CD4-positive, alpha-beta T cell (primary cell): ENCODE measurements around the gene TGM5. TPM values are rescaled to one million over a fixed set of nuclear protein-coding genes. Genes with fewer than 3 reads are reported as not detected.

Source experiments
- ATAC-seq: fragments of 200-7000 bp; cut with Tn5 transposase; one replicate; pipeline ENCODE4 v1.10.0; 2022; ENCODE audit warnings: mild to moderate bottlenecking; ENCODE audit not compliant: poor library complexity
- CTCF ChIA-PET: fragments of 350-600 bp; sonication (Branson Sonifier 250); formaldehyde crosslinking; loops from one replicate; lab custom pipeline; 2021; ENCODE audit warnings: antibody characterized with exemption, inconsistent platforms; lab: Charles Lee
- POLR2A ChIA-PET: fragments of 350-600 bp; sonication (Branson Sonifier 250); formaldehyde crosslinking; loops from one replicate; lab custom pipeline; 2021; ENCODE audit warnings: antibody characterized with exemption, inconsistent platforms; lab: Charles Lee
- DNase-seq, 14 experiments: peaks; one replicate each; pipeline ENCODE4 v3.0.0-alpha.2; 2013 to 2020; ENCODE audit warnings: mixed read lengths in 2 of 14
- H3K27ac ChIP-seq, 2 donors: one replicate each; pipeline versions ENCODE4 v1.5.1 to v1.7.0; 2013; ENCODE audit warnings: low read length in 2 of 2, low read depth in 1 of 2, mild to moderate bottlenecking in 1 of 2
- H3K27me3 ChIP-seq, 2 experiments: 1 replicate in 1 of 2; 2 replicates in 1 of 2; pipeline versions ENCODE4 v1.6.1 to v1.7.0; 2013; ENCODE audit warnings: low read length in 2 of 2, control low read depth in 1 of 2, mild to moderate bottlenecking in 1 of 2, moderate library complexity in 1 of 2; ENCODE audit not compliant: insufficient read depth in 2 of 2, control insufficient read depth in 1 of 2
- H3K36me3 ChIP-seq: one replicate; pipeline ENCODE4 v1.6.1; 2013; ENCODE audit warnings: low read length, control low read depth; ENCODE audit not compliant: insufficient read depth
- H3K4me1 ChIP-seq: one replicate; pipeline ENCODE4 v1.6.1; 2013; ENCODE audit warnings: low read length, control low read depth; ENCODE audit not compliant: insufficient read depth
- H3K4me3 ChIP-seq: one replicate; pipeline ENCODE4 v1.5.1; 2013; ENCODE audit warnings: mild to moderate bottlenecking, low read length, moderate library complexity
- H3K9me3 ChIP-seq, 2 experiments: 1 replicate in 1 of 2; 2 replicates in 1 of 2; pipeline versions ENCODE4 v1.6.1 to v1.7.0; 2013; ENCODE audit warnings: low read length in 2 of 2, mild to moderate bottlenecking in 2 of 2, control low read depth in 1 of 2, moderate library complexity in 1 of 2; ENCODE audit not compliant: control insufficient read depth in 1 of 2, insufficient read depth in 1 of 2
- H3K27ac Mint-ChIP-seq: one replicate; pipeline ENCODE4 v1.8.0; 2020; ENCODE audit warnings: mixed read lengths
- H3K27me3 Mint-ChIP-seq: one replicate; pipeline ENCODE4 v1.8.0; 2021; ENCODE audit warnings: mixed read lengths
- H3K36me3 Mint-ChIP-seq: one replicate; pipeline ENCODE4 v1.8.0; 2021; ENCODE audit warnings: low read depth, mixed read lengths
- H3K4me1 Mint-ChIP-seq: one replicate; pipeline ENCODE4 v1.8.0; 2021; ENCODE audit warnings: low read depth, mixed read lengths
- H3K4me3 Mint-ChIP-seq: one replicate; pipeline ENCODE4 v1.8.0; 2020; ENCODE audit warnings: mild to moderate bottlenecking, mixed read lengths
- H3K9me3 Mint-ChIP-seq: one replicate; pipeline ENCODE4 v1.8.0; 2020; ENCODE audit warnings: mixed read lengths
- CTCF ChIP-seq: fragments of 200-600 bp; IDR thresholded peaks from one replicate; pipeline ENCODE4 v1.8.0; 2022; ENCODE audit warnings: antibody characterized with exemption, mild to moderate bottlenecking
- intact Hi-C, 2 experiments: fragments of 100-400 bp; cut with DNase I in 1 of 2; cut with micrococcal nuclease in 1 of 2; formaldehyde crosslinking; loops; one replicate each; pipeline versions ENCODE4 v1.15.1 to v1.9.0; 2023 to 2025; cut with DNase I, micrococcal nuclease
- total RNA-seq, 174 experiments: library from RNA in 2 of 174; stranded (reverse) in 2 of 174; gene quantifications; one replicate each; pipeline ENCODE4 v1.2.3 and lab custom pipeline; 2021 to 2026

TGM5 gene
- total RNA-seq, 2 experiments from 2014 or later, result not detected

GRCh38 chr15:43270113-43270665, 3.5 kb upstream of the TGM5 start:
- Histone ChIP-seq H3K9me3 (peaks cover 0 to 4% of the 10 kb centered on the region in 2 experiments), H3K4me1 (peaks cover 9% of the 10 kb centered on the region), H3K27me3 (peaks cover 0 to 5% of the 10 kb centered on the region in 2 experiments), H3K4me3 (no peak overlapping the region), H3K27ac (no peak overlapping the region), H3K36me3 (no peaks in the 10 kb centered on the region)
- no peak for DNase-seq
- Mint-ChIP-seq H3K27ac (no peak overlapping the region), H3K4me3 (no peak overlapping the region), H3K36me3 (no peaks in the 10 kb centered on the region), H3K9me3 (no peaks in the 10 kb centered on the region), H3K4me1 (peaks cover 5% of the 10 kb centered on the region), H3K27me3 (peaks cover 13% of the 10 kb centered on the region)
- intact Hi-C loops, result no loop called here
- ATAC-seq, result no peak
- ChIA-PET CTCF (no interaction called here), POLR2A (no interaction called here)
- no peak for TF ChIP-seq CTCF

DNA sequence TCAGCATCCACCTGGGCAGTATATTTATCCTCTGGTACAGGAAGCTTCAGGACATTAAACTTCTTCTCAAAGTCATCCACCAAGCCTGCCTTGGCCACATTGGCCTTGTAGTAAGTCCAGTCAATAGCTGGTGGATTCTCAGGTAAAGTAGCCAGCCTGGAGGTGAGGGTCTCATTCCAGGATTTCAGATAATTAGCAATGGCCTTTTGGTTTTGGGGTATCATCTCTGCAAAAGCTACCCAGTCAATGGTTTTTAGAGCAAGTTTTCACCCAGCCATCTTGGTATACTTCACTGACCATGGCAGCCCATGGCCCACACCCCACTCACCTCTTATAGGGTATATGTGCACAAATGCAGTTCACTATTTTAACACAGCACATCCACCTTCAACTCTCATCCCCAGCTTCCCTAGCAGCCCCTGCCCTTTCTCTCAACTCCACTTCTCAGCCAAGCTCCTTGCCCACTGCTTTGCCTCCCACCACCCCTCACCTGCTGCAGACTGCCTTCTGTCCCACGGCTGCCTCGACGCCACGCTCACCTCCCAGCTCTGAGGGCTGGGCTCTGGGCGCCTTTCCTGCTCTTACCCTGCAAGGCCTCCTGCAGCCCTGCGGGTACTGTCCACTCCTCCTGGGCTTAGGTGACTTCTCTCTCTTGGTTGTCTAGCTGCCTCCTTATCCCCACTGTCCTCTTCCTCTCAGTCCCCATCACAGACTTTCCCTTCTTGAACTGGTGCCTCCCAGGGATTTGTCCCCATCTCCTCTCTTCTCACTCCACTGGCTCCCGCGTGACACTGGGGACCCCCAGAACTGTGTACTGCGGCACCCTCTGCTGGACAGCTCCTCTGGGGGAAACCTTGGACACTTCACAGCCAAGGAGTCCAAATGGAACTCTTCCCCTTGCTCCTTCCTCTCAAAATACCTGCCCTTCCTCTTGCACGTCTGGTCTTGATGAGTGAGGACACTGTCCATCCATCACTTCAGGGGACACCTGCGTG, 1.7 kb upstream of the TGM5 start:
- ChIA-PET CTCF (interaction anchor here (2.6 kb wide), 1 partner anchor 17 kb away, joined by 6 read pairs; no protein-coding TSS in a partner anchor), POLR2A (no interaction called here)
- Histone ChIP-seq H3K27me3 (peaks cover 0 to 5% of the 10 kb centered on the region in 2 experiments), H3K9me3 (peaks cover 0 to 3% of the 10 kb centered on the region in 2 experiments), H3K27ac (no peak overlapping the region), H3K4me3 (no peak overlapping the region), H3K4me1 (peaks cover 9% of the 10 kb centered on the region), H3K36me3 (no peaks in the 10 kb centered on the region)
- ATAC-seq (no peak), DNase-seq (no peak)
- Mint-ChIP-seq H3K4me1 (peaks cover 5% of the 10 kb centered on the region), H3K27me3 (peaks cover 13% of the 10 kb centered on the region), H3K27ac (no peak overlapping the region), H3K9me3 (no peaks in the 10 kb centered on the region), H3K36me3 (no peaks in the 10 kb centered on the region), H3K4me3 (no peak overlapping the region)
- intact Hi-C loops, result no loop called here
- no peak for TF ChIP-seq CTCF

- Mint-ChIP-seq H3K27ac (no peak overlapping the region), H3K36me3 (no peaks in the 10 kb centered on the region), H3K27me3 (peaks cover 9% of the 10 kb centered on the region), H3K4me1 (peaks cover 5% of the 10 kb centered on the region), H3K4me3 (no peak overlapping the region), H3K9me3 (no peaks in the 10 kb centered on the region)
- Histone ChIP-seq H3K4me3 (no peak overlapping the region), H3K36me3 (no peaks in the 10 kb centered on the region), H3K27ac (no peak overlapping the region), H3K9me3 (no peaks in the 10 kb centered on the region), H3K27me3 (peaks cover 0 to 3% of the 10 kb centered on the region in 2 experiments), H3K4me1 (peaks cover 9% of the 10 kb centered on the region)
- POLR2A ChIA-PET, result no interaction called here
- intact Hi-C loops, result no loop called here
- DNase-seq, result no peak
- no peak for ATAC-seq
- no peak for TF ChIP-seq CTCF
- CTCF ChIA-PET, result interaction anchor here (2.6 kb wide), 1 partner anchor 18 kb away, joined by 6 read pairs; no protein-coding TSS in a partner anchor
Observed at GRCh38 chr15:43267439-43267838, 711 bp upstream of the TGM5 start.
